SK-N-SH treated with all-trans-retinoic acid at 6 μM for 48 hours (cell line): ENCODE results near the gene PRAF2.

Experiments
- ARNTL ChIP-seq: fragments of 450-650 bp; formaldehyde crosslinking; IDR thresholded peaks from 2 replicates; pipeline ENCODE4 v1.5.0; 2020; ENCODE audit warnings: low read depth, mild to moderate bottlenecking, moderate library complexity, borderline replicate concordance
- RARB ChIP-seq: fragments of 250-450 bp; sonication (Bioruptor Pico); IDR thresholded peaks from 2 replicates; pipeline ENCODE4 v1.8.0; 2021; ENCODE audit warnings: mild to moderate bottlenecking, moderate library complexity
- SNAI2 ChIP-seq: fragments of 250-450 bp; sonication (Bioruptor Pico); IDR thresholded peaks from 2 replicates; pipeline ENCODE4 v1.5.0; 2020; ENCODE audit warnings: mild to moderate bottlenecking, moderate library complexity
- TOX ChIP-seq: fragments of 250-450 bp; sonication (Bioruptor Pico); IDR thresholded peaks from 2 replicates; pipeline ENCODE4 v1.8.0; 2021; ENCODE audit warnings: mild to moderate bottlenecking, moderate library complexity, borderline replicate concordance
- ZFP3 ChIP-seq: fragments of 250-450 bp; sonication (Bioruptor Pico); IDR thresholded peaks from 2 replicates; pipeline ENCODE4 v1.5.0; 2020; ENCODE audit warnings: mild to moderate bottlenecking, moderate library complexity
- ZFP30 ChIP-seq: fragments of 450-650 bp; formaldehyde crosslinking; IDR thresholded peaks from 2 replicates; pipeline ENCODE4 v1.5.0; 2022; ENCODE audit warnings: mild to moderate bottlenecking, moderate library complexity
- ZNF565 ChIP-seq: fragments of 450-650 bp; formaldehyde crosslinking; conservative IDR thresholded peaks from 2 replicates; pipeline ENCODE4 v1.5.0; 2020; ENCODE audit warnings: low read depth, mild to moderate bottlenecking, moderate library complexity
- ZNF70 ChIP-seq: fragments of 450-650 bp; formaldehyde crosslinking; IDR thresholded peaks from 2 replicates; pipeline ENCODE4 v1.5.0; 2020; ENCODE audit warnings: mild to moderate bottlenecking, moderate library complexity
- TF ChIP-seq, protein P1 (sequence below): fragments of 250-450 bp; sonication (Bioruptor Pico); IDR thresholded peaks from 2 replicates; pipeline ENCODE4 v1.8.0; 2020; ENCODE audit warnings: mild to moderate bottlenecking, moderate library complexity, borderline replicate concordance
- TF ChIP-seq, protein P2 (sequence below): fragments of 250-450 bp; sonication (Bioruptor Pico); IDR thresholded peaks from 2 replicates; pipeline ENCODE4 v1.5.1; 2021; ENCODE audit warnings: mild to moderate bottlenecking, moderate library complexity
- TF ChIP-seq, protein P3 (sequence below): fragments of 250-450 bp; sonication (Bioruptor Pico); IDR thresholded peaks from 2 replicates; pipeline ENCODE4 v1.5.1; 2020; ENCODE audit warnings: low read depth, mild to moderate bottlenecking, moderate library complexity

DNA sequence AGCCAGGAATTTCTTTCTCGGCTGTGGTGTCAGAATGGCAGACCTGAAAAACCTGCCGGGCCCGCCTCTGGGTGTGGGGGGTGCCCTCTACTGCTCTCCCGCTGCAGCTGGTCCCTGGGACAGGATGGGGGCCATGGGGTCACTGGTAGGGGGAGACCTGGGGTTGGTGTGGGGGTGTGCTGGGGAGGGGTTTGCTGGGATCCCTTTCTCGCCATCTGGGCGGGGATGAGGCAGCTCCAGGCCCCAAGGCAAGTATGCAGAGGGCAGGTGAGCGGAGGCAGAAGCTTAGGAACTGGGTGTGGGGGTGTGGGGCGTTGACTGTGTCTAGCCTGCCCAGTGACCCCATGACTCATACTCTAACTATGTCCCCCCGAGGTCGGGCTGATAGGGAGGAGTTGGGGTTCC, 14.1 kb downstream of the PRAF2 start:
- no peak for TF ChIP-seq ZFP3
- TF ChIP-seq ARNTL (CRISPR knock-in tag), result no peak
- TF ChIP-seq ZNF565 (CRISPR knock-in tag), result no peak
- TF ChIP-seq, protein P1, sequence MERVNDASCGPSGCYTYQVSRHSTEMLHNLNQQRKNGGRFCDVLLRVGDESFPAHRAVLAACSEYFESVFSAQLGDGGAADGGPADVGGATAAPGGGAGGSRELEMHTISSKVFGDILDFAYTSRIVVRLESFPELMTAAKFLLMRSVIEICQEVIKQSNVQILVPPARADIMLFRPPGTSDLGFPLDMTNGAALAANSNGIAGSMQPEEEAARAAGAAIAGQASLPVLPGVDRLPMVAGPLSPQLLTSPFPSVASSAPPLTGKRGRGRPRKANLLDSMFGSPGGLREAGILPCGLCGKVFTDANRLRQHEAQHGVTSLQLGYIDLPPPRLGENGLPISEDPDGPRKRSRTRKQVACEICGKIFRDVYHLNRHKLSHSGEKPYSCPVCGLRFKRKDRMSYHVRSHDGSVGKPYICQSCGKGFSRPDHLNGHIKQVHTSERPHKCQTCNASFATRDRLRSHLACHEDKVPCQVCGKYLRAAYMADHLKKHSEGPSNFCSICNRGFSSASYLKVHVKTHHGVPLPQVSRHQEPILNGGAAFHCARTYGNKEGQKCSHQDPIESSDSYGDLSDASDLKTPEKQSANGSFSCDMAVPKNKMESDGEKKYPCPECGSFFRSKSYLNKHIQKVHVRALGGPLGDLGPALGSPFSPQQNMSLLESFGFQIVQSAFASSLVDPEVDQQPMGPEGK, result no peak
- TF ChIP-seq ZNF70 (CRISPR knock-in tag), result no peak
- TF ChIP-seq, protein P2, sequence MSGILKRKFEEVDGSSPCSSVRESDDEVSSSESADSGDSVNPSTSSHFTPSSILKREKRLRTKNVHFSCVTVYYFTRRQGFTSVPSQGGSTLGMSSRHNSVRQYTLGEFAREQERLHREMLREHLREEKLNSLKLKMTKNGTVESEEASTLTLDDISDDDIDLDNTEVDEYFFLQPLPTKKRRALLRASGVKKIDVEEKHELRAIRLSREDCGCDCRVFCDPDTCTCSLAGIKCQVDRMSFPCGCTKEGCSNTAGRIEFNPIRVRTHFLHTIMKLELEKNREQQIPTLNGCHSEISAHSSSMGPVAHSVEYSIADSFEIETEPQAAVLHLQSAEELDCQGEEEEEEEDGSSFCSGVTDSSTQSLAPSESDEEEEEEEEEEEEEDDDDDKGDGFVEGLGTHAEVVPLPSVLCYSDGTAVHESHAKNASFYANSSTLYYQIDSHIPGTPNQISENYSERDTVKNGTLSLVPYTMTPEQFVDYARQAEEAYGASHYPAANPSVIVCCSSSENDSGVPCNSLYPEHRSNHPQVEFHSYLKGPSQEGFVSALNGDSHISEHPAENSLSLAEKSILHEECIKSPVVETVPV (CRISPR knock-in tag), result no peak
- TF ChIP-seq, protein P3, sequence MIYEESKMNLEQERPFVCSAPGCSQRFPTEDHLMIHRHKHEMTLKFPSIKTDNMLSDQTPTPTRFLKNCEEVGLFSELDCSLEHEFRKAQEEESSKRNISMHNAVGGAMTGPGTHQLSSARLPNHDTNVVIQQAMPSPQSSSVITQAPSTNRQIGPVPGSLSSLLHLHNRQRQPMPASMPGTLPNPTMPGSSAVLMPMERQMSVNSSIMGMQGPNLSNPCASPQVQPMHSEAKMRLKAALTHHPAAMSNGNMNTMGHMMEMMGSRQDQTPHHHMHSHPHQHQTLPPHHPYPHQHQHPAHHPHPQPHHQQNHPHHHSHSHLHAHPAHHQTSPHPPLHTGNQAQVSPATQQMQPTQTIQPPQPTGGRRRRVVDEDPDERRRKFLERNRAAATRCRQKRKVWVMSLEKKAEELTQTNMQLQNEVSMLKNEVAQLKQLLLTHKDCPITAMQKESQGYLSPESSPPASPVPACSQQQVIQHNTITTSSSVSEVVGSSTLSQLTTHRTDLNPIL (CRISPR knock-in tag), result no peak
- TF ChIP-seq RARB (CRISPR knock-in tag), result no peak
- no peak for TF ChIP-seq SNAI2 (CRISPR knock-in tag)
- no peak for TF ChIP-seq ZFP30 (CRISPR knock-in tag)
- TF ChIP-seq TOX (CRISPR knock-in tag), result no peak
